HCT116 (cell line): Measurements from ENCODE around the gene SUPT3H. TPM values are rescaled to one million over a fixed set of nuclear protein-coding genes. Genes with fewer than 3 reads are reported as not detected.

Experiments used
- ATAC-seq: fragments of 200-7000 bp; cut with Tn5 transposase; 2 replicates; pipeline ENCODE4 v1.9.1; 2020; ENCODE audit warnings: mild to moderate bottlenecking, moderate library complexity
- BruUV-seq: library from RNA; stranded (reverse); fragments of 400-500 nt; replicated peaks from 2 replicates; lab custom pipeline; 2021; lab: Mats Ljungman, UMichigan
- CTCF ChIA-PET: fragments of 300-600 bp; sonication (Branson Sonifier 250); formaldehyde crosslinking; loops from one replicate; lab custom pipeline; 2021; ENCODE audit warnings: antibody characterized with exemption; lab: Charles Lee
- POLR2A ChIA-PET: fragments of 300-600, 350-600 bp; sonication (Branson Sonifier 250); formaldehyde crosslinking; loops from one replicate; lab custom pipeline; 2021; ENCODE audit warnings: antibody characterized with exemption; lab: Charles Lee
- RAD21 ChIA-PET, 2 experiments: fragments of 300-600 bp; sonication (Branson Sonifier 250); formaldehyde crosslinking; loops; one replicate each; lab custom pipeline; 2023; ENCODE audit warnings: low total read pairs in 2 of 2; ENCODE audit not compliant: uncharacterized antibody in 2 of 2, unreplicated experiment in 2 of 2, low non-redundant PET in 1 of 2; lab: Charles Lee
- DNase-seq: peaks from one replicate; pipeline ENCODE4 v3.0.0-alpha.2; 2010; ENCODE audit warnings: low read depth, low spot score
- H2AFZ ChIP-seq: fragments of 200-600 bp; shearing (Covaris generic), sonication (generic); 2 replicates; pipeline ENCODE4 v1.6.1; 2017; ENCODE audit warnings: low read depth, mixed run types, mixed read lengths, antibody characterized with exemption, low read length; ENCODE audit not compliant: poor library complexity, severe bottlenecking
- H3K27ac ChIP-seq: 2 replicates; pipeline ENCODE4 v1.5.1; 2012; ENCODE audit warnings: low read depth, low read length
- H3K27me3 ChIP-seq: fragments of 200-600 bp; sonication (generic); 2 replicates; pipeline ENCODE4 v1.6.1; 2016; ENCODE audit warnings: mixed run types, low read length, mixed read lengths; ENCODE audit not compliant: insufficient read depth
- H3K36me3 ChIP-seq, 2 experiments: fragments of 200-500 bp in 1 of 2; fragments of 200-600 bp in 1 of 2; sonication (Bioruptor generic) in 1 of 2; sonication (generic) in 1 of 2; 2 replicates each; pipeline versions ENCODE4 v1.5.1 to v1.6.1; 2014 to 2016; ENCODE audit warnings: low read length in 2 of 2, inconsistent platforms in 1 of 2, mixed read lengths in 1 of 2, mixed run types in 1 of 2; ENCODE audit not compliant: insufficient read depth in 2 of 2, control insufficient read depth in 1 of 2
- H3K4me1 ChIP-seq, 2 experiments: fragments of 200-600 bp in 1 of 2; sonication (generic) in 1 of 2; 2 replicates each; pipeline versions ENCODE4 v1.5.1 to v1.6.1; 2012 to 2017; ENCODE audit warnings: low read length in 2 of 2, inconsistent platforms in 1 of 2, mild to moderate bottlenecking in 1 of 2, mixed read lengths in 1 of 2, mixed run types in 1 of 2, moderate library complexity in 1 of 2; ENCODE audit not compliant: insufficient read depth in 2 of 2, control insufficient read depth in 1 of 2
- H3K4me2 ChIP-seq: fragments of 200-600 bp; sonication (generic); 2 replicates; pipeline ENCODE4 v1.6.1; 2017; ENCODE audit warnings: mixed run types, low read length, mixed read lengths
- H3K4me3 ChIP-seq, 2 experiments: fragments of 200-600 bp in 1 of 2; sonication (generic) in 1 of 2; replicated peaks in 1 of 2; 2 replicates each; pipeline ENCODE4 v1.5.1; 2011 to 2016; ENCODE audit warnings: low read length in 2 of 2, control low read depth in 1 of 2, low read depth in 1 of 2, mild to moderate bottlenecking in 1 of 2, mixed read lengths in 1 of 2, mixed run types in 1 of 2
- H3K79me2 ChIP-seq: fragments of 200-600 bp; sonication (generic); 2 replicates; pipeline ENCODE4 v1.6.1; 2017; ENCODE audit warnings: mild to moderate bottlenecking, mixed run types, low read length, moderate library complexity, mixed read lengths; ENCODE audit not compliant: insufficient read depth
- H3K9ac ChIP-seq: fragments of 200-600 bp; sonication (generic); 2 replicates; pipeline ENCODE4 v1.6.1; 2016; ENCODE audit warnings: low read length, mixed read lengths
- H3K9me2 ChIP-seq: fragments of 200-600 bp; sonication (generic), shearing (Covaris generic); 2 replicates; pipeline ENCODE4 v1.6.1; 2017; ENCODE audit warnings: mixed run types, mild to moderate bottlenecking, moderate library complexity; ENCODE audit not compliant: insufficient read depth
- H3K9me3 ChIP-seq, 2 experiments: fragments of 200-500 bp in 1 of 2; fragments of 200-600 bp in 1 of 2; sonication (Bioruptor generic) in 1 of 2; sonication (generic) in 1 of 2; 2 replicates each; pipeline ENCODE4 v1.6.1; 2014 to 2017; ENCODE audit warnings: low read length in 2 of 2, mixed read lengths in 2 of 2, inconsistent platforms in 1 of 2, low read depth in 1 of 2, mild to moderate bottlenecking in 1 of 2, mixed run types in 1 of 2, moderate library complexity in 1 of 2; ENCODE audit not compliant: control insufficient read depth in 1 of 2, insufficient read depth in 1 of 2
- H4K20me1 ChIP-seq: fragments of 200-600 bp; sonication (generic), shearing (Covaris generic); 2 replicates; pipeline ENCODE4 v1.6.1; 2017; ENCODE audit warnings: mixed run types, mild to moderate bottlenecking, moderate library complexity; ENCODE audit not compliant: insufficient read depth
- ATF3 ChIP-seq: IDR thresholded peaks from 2 replicates; pipeline ENCODE4 v1.6.1; 2012
- CBX3 ChIP-seq: IDR thresholded peaks from 2 replicates; pipeline ENCODE4 v1.6.1; 2012; ENCODE audit warnings: low read depth
- CTCF ChIP-seq, 3 experiments: fragments of 200-600 bp in 1 of 3; sonication (generic) in 1 of 3; IDR thresholded peaks in 2 of 3; conservative IDR thresholded peaks in 1 of 3; 2 replicates each; pipeline ENCODE4 v1.5.1; 2012 to 2017; ENCODE audit warnings: low read depth in 2 of 3, low read length in 2 of 3, antibody characterized with exemption in 1 of 3, borderline replicate concordance in 1 of 3, control low read depth in 1 of 3, mild to moderate bottlenecking in 1 of 3, mixed read lengths in 1 of 3, mixed run types in 1 of 3, moderate library complexity in 1 of 3; ENCODE audit not compliant: insufficient read depth in 1 of 3
- EGR1 ChIP-seq: IDR thresholded peaks from 2 replicates; pipeline ENCODE4 v1.6.1; 2012; ENCODE audit warnings: low read depth
- EZH2 ChIP-seq: fragments of 200-600 bp; sonication (generic); IDR thresholded peaks from 2 replicates; pipeline ENCODE4 v1.6.1; 2017; ENCODE audit warnings: antibody characterized with exemption, mixed run types
- EZH2phosphoT487 ChIP-seq: fragments of 200-600 bp; IDR thresholded peaks from 2 replicates; pipeline ENCODE4 v1.6.1; 2018; ENCODE audit warnings: antibody characterized with exemption, borderline replicate concordance
- FOSL1 ChIP-seq: IDR thresholded peaks from 2 replicates; pipeline ENCODE4 v1.6.1; 2012; ENCODE audit warnings: low read depth
- JUND ChIP-seq: IDR thresholded peaks from 2 replicates; pipeline ENCODE4 v1.6.1; 2012
- POLR2AphosphoS5 ChIP-seq: IDR thresholded peaks from 2 replicates; pipeline ENCODE4 v1.6.1; 2011; ENCODE audit warnings: mild to moderate bottlenecking, low read depth, low read length, moderate library complexity
- RAD21 ChIP-seq: IDR thresholded peaks from 2 replicates; pipeline ENCODE4 v1.6.1; 2012; ENCODE audit warnings: low read depth, mild to moderate bottlenecking
- SIN3A ChIP-seq: IDR thresholded peaks from 2 replicates; pipeline ENCODE4 v1.6.1; 2012; ENCODE audit warnings: low read depth
- SP1 ChIP-seq: IDR thresholded peaks from 2 replicates; pipeline ENCODE4 v1.6.1; 2012; ENCODE audit warnings: low read depth
- SRF ChIP-seq: IDR thresholded peaks from 2 replicates; pipeline ENCODE4 v1.6.1; 2012; ENCODE audit warnings: low read depth
- TCF7L2 ChIP-seq: IDR thresholded peaks from 2 replicates; pipeline ENCODE4 v1.7.0; 2011; ENCODE audit warnings: borderline replicate concordance, inconsistent platforms; ENCODE audit not compliant: insufficient read depth, insufficient read length; ENCODE audit errors: extremely low read depth
- YY1 ChIP-seq: IDR thresholded peaks from 2 replicates; pipeline ENCODE4 v1.6.1; 2011; ENCODE audit warnings: low read length, low read depth, moderate library complexity, mild to moderate bottlenecking; ENCODE audit not compliant: insufficient replicate concordance; ENCODE audit errors: extremely low read depth
- ZFX ChIP-seq: fragments of 450-650 bp; IDR thresholded peaks from 2 replicates; pipeline ENCODE4 v1.6.1; 2017
- ZNF274 ChIP-seq: fragments of 200-500 bp; sonication (Bioruptor generic); IDR thresholded peaks from 2 replicates; pipeline ENCODE4 v1.6.1; 2014; ENCODE audit warnings: mild to moderate bottlenecking, low read depth, low read length, inconsistent platforms
- intact Hi-C: fragments of 100-400 bp; cut with micrococcal nuclease; formaldehyde crosslinking; loops from 2 replicates; pipeline ENCODE4 v1.10.0; 2022
- total RNA-seq: library from RNA; stranded (reverse); gene quantifications from one replicate; pipeline ENCODE4 v1.2.1, GENCODE V29; 2021; ENCODE audit not compliant: unreplicated experiment
- TF ChIP-seq, protein P1 (sequence below): IDR thresholded peaks from 2 replicates; pipeline ENCODE4 v1.6.1; 2012

Gene SUPT3H
- total RNA-seq, 1 experiment from 2014 or later, result 7.4 TPM

- intact Hi-C loops, result no loop called here
- TF ChIP-seq EGR1, result no peak
- no peak for TF ChIP-seq EZH2phosphoT487
- TF ChIP-seq SRF, result no peak
- no peak for TF ChIP-seq SP1
- TF ChIP-seq TCF7L2, result no peak
- TF ChIP-seq ZFX, result no peak
- Histone ChIP-seq H3K4me3 (no peak overlapping the region), H3K36me3 (no peaks in the 10 kb centered on the region), H4K20me1 (no peaks in the 10 kb centered on the region), H3K4me1 (no peaks in the 10 kb centered on the region), H3K27ac (no peak overlapping the region), H2AFZ (no peak overlapping the region), H3K9me3 (no peaks in the 10 kb centered on the region), H3K9ac (no peak overlapping the region), H3K4me2 (no peak overlapping the region), H3K9me2 (no peaks in the 10 kb centered on the region), H3K79me2 (no peaks in the 10 kb centered on the region), H3K27me3 (no peaks in the 10 kb centered on the region)
- CTCF ChIA-PET, result no interaction called here
- RAD21 ChIA-PET, result no interaction called here
- POLR2A ChIA-PET, result interaction anchor here (0.9 kb wide), 1 partner anchor 11 kb away, joined by 3 read pairs; no protein-coding TSS in a partner anchor
- DNase-seq, result no peak
- no TSS peak for BruUV-seq
- ATAC-seq, result no peak
Measured at GRCh38 chr6:45184937-45185336, 192.8 kb downstream of the SUPT3H start.

DNA sequence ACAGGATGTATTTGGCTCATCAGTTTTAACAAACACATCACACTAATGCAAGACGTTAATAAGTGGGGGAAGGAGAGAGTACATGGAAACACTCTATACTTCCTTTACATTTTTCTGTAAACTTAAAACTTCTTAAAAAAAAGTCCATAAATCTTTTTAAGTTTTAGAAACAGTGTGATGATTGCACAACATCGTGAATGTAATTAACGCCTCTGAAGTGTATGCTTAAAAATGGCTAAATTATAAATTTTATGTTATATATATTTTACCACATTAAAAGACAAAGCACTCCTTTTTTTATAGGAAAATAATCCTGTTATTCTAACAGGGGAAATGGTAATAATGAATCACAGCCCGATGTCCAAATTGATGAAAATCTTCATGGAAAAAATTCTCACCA is 193.7 kb downstream of the SUPT3H start:
- Histone ChIP-seq H3K79me2 (no peaks in the 10 kb centered on the region), H3K27me3 (no peaks in the 10 kb centered on the region), H3K4me2 (no peak overlapping the region), H3K4me1 (no peaks in the 10 kb centered on the region), H3K4me3 (no peak overlapping the region), H2AFZ (no peak overlapping the region), H3K36me3 (no peaks in the 10 kb centered on the region), H4K20me1 (no peaks in the 10 kb centered on the region), H3K9me3 (no peaks in the 10 kb centered on the region), H3K27ac (no peak overlapping the region), H3K9me2 (no peaks in the 10 kb centered on the region), H3K9ac (no peak overlapping the region)
- BruUV-seq, result no TSS peak
- intact Hi-C loops, result no loop called here
- RAD21 ChIA-PET, result no interaction called here
- DNase-seq (no peak), ATAC-seq (no peak)
- CTCF ChIA-PET, result no interaction called here
- POLR2A ChIA-PET, result no interaction called here
- TF ChIP-seq POLR2AphosphoS5, result no peak
- TF ChIP-seq ZNF274, result no peak
- TF ChIP-seq CTCF (IDR thresholded peaks at IDR 0.05 in 2 of 3, conservative IDR thresholded peaks at IDR 0.05 in 1 of 3; ENCODE audit: borderline replicate concordance in 1 of 3, insufficient read depth in 1 of 3, low read depth in 2 of 3, low read length in 2 of 3), result no peak
- TF ChIP-seq FOSL1, result no peak
- no peak for TF ChIP-seq ATF3
- no peak for TF ChIP-seq SIN3A
- no peak for TF ChIP-seq RAD21
- TF ChIP-seq CBX3, result no peak
- TF ChIP-seq JUND, result no peak
- no peak for TF ChIP-seq EZH2
- TF ChIP-seq, protein P1, sequence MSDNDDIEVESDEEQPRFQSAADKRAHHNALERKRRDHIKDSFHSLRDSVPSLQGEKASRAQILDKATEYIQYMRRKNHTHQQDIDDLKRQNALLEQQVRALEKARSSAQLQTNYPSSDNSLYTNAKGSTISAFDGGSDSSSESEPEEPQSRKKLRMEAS, result no peak
- no peak for TF ChIP-seq YY1
- TF ChIP-seq SRF, result no peak
- no peak for TF ChIP-seq EGR1
